GM23338 (cell line): Measurements from ENCODE around the gene SYNE3. TPM values are rescaled to one million over a fixed set of nuclear protein-coding genes. Genes with fewer than 3 reads are reported as not detected.

ENCODE experiments used
- ATAC-seq: fragments of 200-7000 bp; cut with Tn5 transposase; 3 replicates; pipeline ENCODE4 v1.9.1; 2020
- DNase-seq: peaks from one replicate; pipeline ENCODE4 v3.0.0-alpha.2; 2015; ENCODE audit warnings: low spot score
- H2AFZ ChIP-seq: fragments of 200-600 bp; sonication (generic); 2 replicates; pipeline ENCODE4 v1.8.0; 2016; ENCODE audit warnings: antibody characterized with exemption, mild to moderate bottlenecking, moderate library complexity
- H3F3A ChIP-seq: fragments of 200-600 bp; sonication (generic); replicated peaks from 2 replicates; pipeline ENCODE4 v1.8.0; 2017; ENCODE audit warnings: antibody characterized with exemption, mixed run types, low read depth
- H3K27ac ChIP-seq: fragments of 200-600 bp; sonication (generic); 2 replicates; pipeline ENCODE4 v1.6.1; 2016; ENCODE audit warnings: low read depth
- H3K27me3 ChIP-seq: fragments of 200-600 bp; sonication (generic); 2 replicates; pipeline ENCODE4 v1.8.0; 2016; ENCODE audit warnings: mild to moderate bottlenecking, mixed run types, moderate library complexity; ENCODE audit not compliant: insufficient read depth
- H3K36me3 ChIP-seq: fragments of 200-600 bp; sonication (generic); 2 replicates; pipeline ENCODE4 v1.8.0; 2016; ENCODE audit warnings: mild to moderate bottlenecking; ENCODE audit not compliant: insufficient read depth
- H3K4me1 ChIP-seq: fragments of 200-600 bp; sonication (generic); 2 replicates; pipeline ENCODE4 v1.8.0; 2016; ENCODE audit warnings: mild to moderate bottlenecking, moderate library complexity; ENCODE audit not compliant: insufficient read depth
- H3K4me2 ChIP-seq: fragments of 200-600 bp; sonication (generic); 2 replicates; pipeline ENCODE4 v1.7.1; 2017; ENCODE audit warnings: mixed run types
- H3K4me3 ChIP-seq: fragments of 200-600 bp; sonication (generic); 2 replicates; pipeline ENCODE4 v1.6.1; 2016; ENCODE audit warnings: mixed run types
- H3K79me2 ChIP-seq: fragments of 200-600 bp; sonication (generic); replicated peaks from 2 replicates; pipeline ENCODE4 v1.8.0; 2017; ENCODE audit warnings: mild to moderate bottlenecking; ENCODE audit not compliant: insufficient read depth
- H3K9me2 ChIP-seq: fragments of 200-600 bp; sonication (generic); 2 replicates; pipeline ENCODE4 v1.8.0; 2017; ENCODE audit not compliant: insufficient read depth
- H4K20me1 ChIP-seq: fragments of 200-600 bp; sonication (generic); replicated peaks from 2 replicates; pipeline ENCODE4 v1.8.0; 2017; ENCODE audit warnings: mild to moderate bottlenecking; ENCODE audit not compliant: insufficient read depth
- H3K27ac Mint-ChIP-seq: 2 replicates; pipeline ENCODE4 v1.8.0; 2020; ENCODE audit warnings: inconsistent platforms, mild to moderate bottlenecking, moderate library complexity, mixed read lengths
- H3K27me3 Mint-ChIP-seq: 3 replicates; pipeline ENCODE4 v1.8.0; 2022; ENCODE audit warnings: low read depth, mild to moderate bottlenecking, moderate library complexity, mixed read lengths, inconsistent platforms; ENCODE audit not compliant: insufficient read depth, poor library complexity
- H3K36me3 Mint-ChIP-seq: 3 replicates; pipeline ENCODE4 v1.8.0; 2021; ENCODE audit warnings: low read depth, mild to moderate bottlenecking, inconsistent platforms, moderate library complexity, mixed read lengths
- H3K4me1 Mint-ChIP-seq: 3 replicates; pipeline ENCODE4 v1.8.0; 2020; ENCODE audit warnings: mild to moderate bottlenecking, inconsistent platforms, mixed read lengths
- H3K4me3 Mint-ChIP-seq: 3 replicates; pipeline ENCODE4 v1.8.0; 2021; ENCODE audit warnings: moderate library complexity, mild to moderate bottlenecking, inconsistent platforms, mixed read lengths
- H3K9me3 Mint-ChIP-seq: 3 replicates; pipeline ENCODE4 v1.8.0; 2020; ENCODE audit warnings: moderate library complexity, mild to moderate bottlenecking, inconsistent platforms, mixed read lengths
- EZH2 ChIP-seq: fragments of 200-600 bp; sonication (generic); IDR thresholded peaks from one replicate; pipeline ENCODE4 v1.8.0; 2017; ENCODE audit warnings: antibody characterized with exemption, mild to moderate bottlenecking, low read depth; ENCODE audit not compliant: unreplicated experiment
- EZH2phosphoT487 ChIP-seq: fragments of 200-600 bp; sonication (generic); IDR thresholded peaks from one replicate; pipeline ENCODE4 v1.8.1; 2018; ENCODE audit warnings: antibody characterized with exemption; ENCODE audit not compliant: unreplicated experiment
- JUNB ChIP-seq: IDR thresholded peaks from one replicate; pipeline ENCODE4 v1.6.1; 2016; ENCODE audit warnings: antibody characterized with exemption; ENCODE audit not compliant: unreplicated experiment
- NANOG ChIP-seq: IDR thresholded peaks from 2 replicates; pipeline ENCODE4 v1.6.1; 2016; ENCODE audit warnings: antibody characterized with exemption, borderline replicate concordance
- STAT1 ChIP-seq: IDR thresholded peaks from one replicate; pipeline ENCODE4 v1.6.1; 2016; ENCODE audit warnings: antibody characterized with exemption; ENCODE audit not compliant: unreplicated experiment
- ZNF114 ChIP-seq: fragments of 250-450 bp; sonication (Bioruptor Pico); IDR thresholded peaks from 2 replicates; pipeline ENCODE4 v1.5.0; 2020; ENCODE audit warnings: mild to moderate bottlenecking, moderate library complexity
- ZNF331 ChIP-seq: fragments of 250-450 bp; sonication (Bioruptor Pico); IDR thresholded peaks from 2 replicates; pipeline ENCODE4 v1.5.0; 2020; ENCODE audit warnings: low read depth, mild to moderate bottlenecking, moderate library complexity
- polyA plus RNA-seq: library from polyadenylated mRNA; unstranded; fragments of >200 nt; fragmentation: Nextera tagmentation; extraction: Ambion mirVana; gene quantifications from 2 replicates; pipeline ENCODE4 v1.2.1, GENCODE V29; 2016
- total RNA-seq: library from RNA; depleted of rRNA; stranded (reverse); fragments of >200 nt; shearing (Covaris generic); gene quantifications from 2 replicates; pipeline ENCODE4 v1.2.3, GENCODE V29; 2014
- TF ChIP-seq, protein P1 (sequence below): IDR thresholded peaks from one replicate; pipeline ENCODE4 v1.6.1; 2018; ENCODE audit warnings: antibody characterized with exemption; ENCODE audit not compliant: unreplicated experiment
- TF ChIP-seq, protein P2 (sequence below): IDR thresholded peaks from 2 replicates; pipeline ENCODE4 v1.6.1; 2016; ENCODE audit warnings: antibody characterized with exemption

Gene SYNE3
- total and polyA plus RNA-seq, 2 experiments from 2014 or later: 0.02 to 0.03 TPM

DNA sequence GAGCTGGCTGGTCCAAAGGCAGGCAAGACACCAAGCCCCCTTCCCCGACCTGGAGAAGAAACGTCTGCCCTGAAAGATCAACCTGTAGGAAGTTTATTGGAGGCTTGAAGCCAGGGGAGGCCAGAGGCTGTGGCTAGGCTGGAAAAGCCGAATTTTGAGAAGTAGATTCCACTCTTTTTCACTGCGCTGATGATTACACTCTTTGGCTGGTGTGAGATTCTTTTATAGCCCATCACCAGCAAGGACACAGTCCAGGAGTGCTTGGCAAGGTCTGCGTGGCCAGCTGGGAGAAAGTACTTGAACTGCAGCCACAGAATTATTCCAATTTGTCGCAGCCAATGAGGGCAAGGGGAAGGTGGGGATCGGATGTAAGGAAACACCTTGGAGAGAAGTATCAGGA is 45.0 kb downstream of the SYNE3 start (continued):
- TF ChIP-seq EZH2 (no peak), ZNF331 (CRISPR knock-in tag) (no peak), EZH2phosphoT487 (no peak), STAT1 (no peak), ZNF114 (no peak)
- TF ChIP-seq, protein P1, sequence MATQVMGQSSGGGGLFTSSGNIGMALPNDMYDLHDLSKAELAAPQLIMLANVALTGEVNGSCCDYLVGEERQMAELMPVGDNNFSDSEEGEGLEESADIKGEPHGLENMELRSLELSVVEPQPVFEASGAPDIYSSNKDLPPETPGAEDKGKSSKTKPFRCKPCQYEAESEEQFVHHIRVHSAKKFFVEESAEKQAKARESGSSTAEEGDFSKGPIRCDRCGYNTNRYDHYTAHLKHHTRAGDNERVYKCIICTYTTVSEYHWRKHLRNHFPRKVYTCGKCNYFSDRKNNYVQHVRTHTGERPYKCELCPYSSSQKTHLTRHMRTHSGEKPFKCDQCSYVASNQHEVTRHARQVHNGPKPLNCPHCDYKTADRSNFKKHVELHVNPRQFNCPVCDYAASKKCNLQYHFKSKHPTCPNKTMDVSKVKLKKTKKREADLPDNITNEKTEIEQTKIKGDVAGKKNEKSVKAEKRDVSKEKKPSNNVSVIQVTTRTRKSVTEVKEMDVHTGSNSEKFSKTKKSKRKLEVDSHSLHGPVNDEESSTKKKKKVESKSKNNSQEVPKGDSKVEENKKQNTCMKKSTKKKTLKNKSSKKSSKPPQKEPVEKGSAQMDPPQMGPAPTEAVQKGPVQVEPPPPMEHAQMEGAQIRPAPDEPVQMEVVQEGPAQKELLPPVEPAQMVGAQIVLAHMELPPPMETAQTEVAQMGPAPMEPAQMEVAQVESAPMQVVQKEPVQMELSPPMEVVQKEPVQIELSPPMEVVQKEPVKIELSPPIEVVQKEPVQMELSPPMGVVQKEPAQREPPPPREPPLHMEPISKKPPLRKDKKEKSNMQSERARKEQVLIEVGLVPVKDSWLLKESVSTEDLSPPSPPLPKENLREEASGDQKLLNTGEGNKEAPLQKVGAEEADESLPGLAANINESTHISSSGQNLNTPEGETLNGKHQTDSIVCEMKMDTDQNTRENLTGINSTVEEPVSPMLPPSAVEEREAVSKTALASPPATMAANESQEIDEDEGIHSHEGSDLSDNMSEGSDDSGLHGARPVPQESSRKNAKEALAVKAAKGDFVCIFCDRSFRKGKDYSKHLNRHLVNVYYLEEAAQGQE: no peak

DNA sequence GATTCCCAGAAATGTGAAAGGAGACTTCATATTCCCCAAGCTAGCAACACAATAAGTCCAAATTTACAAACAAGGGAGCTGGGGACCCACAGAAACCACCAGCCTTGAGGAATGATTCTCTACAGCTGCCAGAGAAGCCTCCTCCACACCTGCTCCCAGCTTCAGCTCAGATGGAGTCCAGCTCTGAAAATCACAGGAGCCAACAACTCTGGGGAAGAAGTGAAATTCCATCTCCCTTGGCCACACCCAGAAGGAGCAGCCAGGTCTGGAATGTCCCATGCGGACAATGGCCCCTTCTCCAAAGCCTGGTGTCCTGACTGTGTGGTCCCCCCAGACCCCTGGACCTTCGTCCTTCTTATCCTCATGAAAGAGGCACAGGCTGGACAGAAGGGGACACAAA is 45.4 kb downstream of the SYNE3 start:
- H4K20me1 ChIP-seq: no peaks in the 10 kb centered on the region
- H3F3A ChIP-seq: no peaks in the 10 kb centered on the region
- no peak overlapping the region for H3K4me3 ChIP-seq
- TF ChIP-seq JUNB: no peak
- no peak for TF ChIP-seq NANOG
- TF ChIP-seq ZNF114: no peak
- ATAC-seq: no peak
- H2AFZ ChIP-seq: no peak overlapping the region
- no peaks in the 10 kb centered on the region for H3K79me2 ChIP-seq
- H3K27me3 ChIP-seq: no peaks in the 10 kb centered on the region
- no peak for DNase-seq
- H3K9me2 ChIP-seq: no peaks in the 10 kb centered on the region
- Mint-ChIP-seq H3K36me3 (no peaks in the 10 kb centered on the region), H3K4me1 (no peaks in the 10 kb centered on the region), H3K27ac (no peak overlapping the region), H3K4me3 (no peak overlapping the region), H3K27me3 (peaks cover 2% of the 10 kb centered on the region), H3K9me3 (no peaks in the 10 kb centered on the region; the same call in 2 of the 3 replicates)
- no peak overlapping the region for H3K27ac ChIP-seq
- no peak overlapping the region for H3K4me2 ChIP-seq
- H3K4me1 ChIP-seq: no peaks in the 10 kb centered on the region
- no peaks in the 10 kb centered on the region for H3K36me3 ChIP-seq

DNA sequence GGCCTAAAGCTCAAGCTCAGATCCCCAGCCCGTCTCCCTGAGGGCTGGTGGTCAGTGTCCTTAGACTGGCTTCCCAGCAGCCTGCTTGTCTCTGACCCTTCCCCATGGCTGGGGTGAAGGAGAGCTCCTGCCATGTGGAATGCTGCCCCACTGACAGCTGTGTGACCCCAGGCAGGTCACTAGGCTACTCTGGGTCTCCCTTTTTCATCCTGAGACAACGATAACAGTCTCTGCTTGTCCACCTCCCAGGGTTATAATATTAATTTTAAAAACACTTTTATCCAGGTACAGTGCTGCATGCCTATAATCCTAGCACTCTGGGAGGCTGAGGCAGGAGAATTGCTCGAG is 47.3 kb downstream of the SYNE3 start:
- Mint-ChIP-seq H3K4me1 (no peaks in the 10 kb centered on the region), H3K9me3 (no peaks in the 10 kb centered on the region; the same call in 2 of the 3 replicates), H3K4me3 (no peak overlapping the region), H3K27ac (no peak overlapping the region), H3K36me3 (no peaks in the 10 kb centered on the region), H3K27me3 (peaks cover 2% of the 10 kb centered on the region)
- no peak for ATAC-seq
- H2AFZ ChIP-seq: no peak overlapping the region
- no peaks in the 10 kb centered on the region for H3K9me2 ChIP-seq
- H3K4me1 ChIP-seq: no peaks in the 10 kb centered on the region
- H3K27ac ChIP-seq: no peak overlapping the region
- H4K20me1 ChIP-seq: no peaks in the 10 kb centered on the region
- no peak for DNase-seq
- no peaks in the 10 kb centered on the region for H3K79me2 ChIP-seq
- no peaks in the 10 kb centered on the region for H3K27me3 ChIP-seq
- H3K4me2 ChIP-seq: no peak overlapping the region
- no peak overlapping the region for H3K4me3 ChIP-seq
- H3K36me3 ChIP-seq: no peaks in the 10 kb centered on the region
- H3F3A ChIP-seq: no peaks in the 10 kb centered on the region
- TF ChIP-seq ZNF331 (CRISPR knock-in tag) (no peak), STAT1 (no peak), NANOG (no peak), ZNF114 (no peak)
- TF ChIP-seq, protein P1: no peak
- TF ChIP-seq, protein P2, sequence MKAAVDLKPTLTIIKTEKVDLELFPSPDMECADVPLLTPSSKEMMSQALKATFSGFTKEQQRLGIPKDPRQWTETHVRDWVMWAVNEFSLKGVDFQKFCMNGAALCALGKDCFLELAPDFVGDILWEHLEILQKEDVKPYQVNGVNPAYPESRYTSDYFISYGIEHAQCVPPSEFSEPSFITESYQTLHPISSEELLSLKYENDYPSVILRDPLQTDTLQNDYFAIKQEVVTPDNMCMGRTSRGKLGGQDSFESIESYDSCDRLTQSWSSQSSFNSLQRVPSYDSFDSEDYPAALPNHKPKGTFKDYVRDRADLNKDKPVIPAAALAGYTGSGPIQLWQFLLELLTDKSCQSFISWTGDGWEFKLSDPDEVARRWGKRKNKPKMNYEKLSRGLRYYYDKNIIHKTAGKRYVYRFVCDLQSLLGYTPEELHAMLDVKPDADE: no peak
